CD4-positive, alpha-beta T cell (primary cell): ENCODE data around the gene PTGES3L. TPM values are rescaled to one million over a fixed set of nuclear protein-coding genes. Genes with fewer than 3 reads are reported as not detected.
A peak's percentile ranks its signal among the peaks of the same experiment; 100 is the strongest.

Source experiments
- ATAC-seq: fragments of 200-7000 bp; cut with Tn5 transposase; one replicate; pipeline ENCODE4 v1.10.0; 2022; ENCODE audit warnings: mild to moderate bottlenecking; ENCODE audit not compliant: poor library complexity
- CTCF ChIA-PET: fragments of 350-600 bp; sonication (Branson Sonifier 250); formaldehyde crosslinking; loops from one replicate; lab custom pipeline; 2021; ENCODE audit warnings: antibody characterized with exemption, inconsistent platforms; lab: Charles Lee
- POLR2A ChIA-PET: fragments of 350-600 bp; sonication (Branson Sonifier 250); formaldehyde crosslinking; loops from one replicate; lab custom pipeline; 2021; ENCODE audit warnings: antibody characterized with exemption, inconsistent platforms; lab: Charles Lee
- DNase-seq, 14 experiments: peaks; one replicate each; pipeline ENCODE4 v3.0.0-alpha.2; 2013 to 2020; ENCODE audit warnings: mixed read lengths in 2 of 14
- H3K27ac ChIP-seq, 2 donors: one replicate each; pipeline versions ENCODE4 v1.5.1 to v1.7.0; 2013; ENCODE audit warnings: low read length in 2 of 2, low read depth in 1 of 2, mild to moderate bottlenecking in 1 of 2
- H3K27me3 ChIP-seq, 2 experiments: 1 replicate in 1 of 2; 2 replicates in 1 of 2; pipeline versions ENCODE4 v1.6.1 to v1.7.0; 2013; ENCODE audit warnings: low read length in 2 of 2, control low read depth in 1 of 2, mild to moderate bottlenecking in 1 of 2, moderate library complexity in 1 of 2; ENCODE audit not compliant: insufficient read depth in 2 of 2, control insufficient read depth in 1 of 2
- H3K36me3 ChIP-seq: one replicate; pipeline ENCODE4 v1.6.1; 2013; ENCODE audit warnings: low read length, control low read depth; ENCODE audit not compliant: insufficient read depth
- H3K4me1 ChIP-seq: one replicate; pipeline ENCODE4 v1.6.1; 2013; ENCODE audit warnings: low read length, control low read depth; ENCODE audit not compliant: insufficient read depth
- H3K4me3 ChIP-seq: one replicate; pipeline ENCODE4 v1.5.1; 2013; ENCODE audit warnings: mild to moderate bottlenecking, low read length, moderate library complexity
- H3K9me3 ChIP-seq, 2 experiments: 1 replicate in 1 of 2; 2 replicates in 1 of 2; pipeline versions ENCODE4 v1.6.1 to v1.7.0; 2013; ENCODE audit warnings: low read length in 2 of 2, mild to moderate bottlenecking in 2 of 2, control low read depth in 1 of 2, moderate library complexity in 1 of 2; ENCODE audit not compliant: control insufficient read depth in 1 of 2, insufficient read depth in 1 of 2
- H3K27ac Mint-ChIP-seq: one replicate; pipeline ENCODE4 v1.8.0; 2020; ENCODE audit warnings: mixed read lengths
- H3K27me3 Mint-ChIP-seq: one replicate; pipeline ENCODE4 v1.8.0; 2021; ENCODE audit warnings: mixed read lengths
- H3K36me3 Mint-ChIP-seq: one replicate; pipeline ENCODE4 v1.8.0; 2021; ENCODE audit warnings: low read depth, mixed read lengths
- H3K4me1 Mint-ChIP-seq: one replicate; pipeline ENCODE4 v1.8.0; 2021; ENCODE audit warnings: low read depth, mixed read lengths
- H3K4me3 Mint-ChIP-seq: one replicate; pipeline ENCODE4 v1.8.0; 2020; ENCODE audit warnings: mild to moderate bottlenecking, mixed read lengths
- H3K9me3 Mint-ChIP-seq: one replicate; pipeline ENCODE4 v1.8.0; 2020; ENCODE audit warnings: mixed read lengths
- intact Hi-C, 2 experiments: fragments of 100-400 bp; cut with DNase I in 1 of 2; cut with micrococcal nuclease in 1 of 2; formaldehyde crosslinking; loops; one replicate each; pipeline versions ENCODE4 v1.15.1 to v1.9.0; 2023 to 2025; cut with DNase I, micrococcal nuclease
- total RNA-seq, 174 experiments: library from RNA in 2 of 174; stranded (reverse) in 2 of 174; gene quantifications; one replicate each; pipeline ENCODE4 v1.2.3 and lab custom pipeline; 2021 to 2026
- TF ChIP-seq, protein P1 (sequence below): fragments of 200-600 bp; IDR thresholded peaks from one replicate; pipeline ENCODE4 v1.8.0; 2022; ENCODE audit warnings: antibody characterized with exemption, mild to moderate bottlenecking

Gene PTGES3L
- total RNA-seq, 2 experiments from 2014 or later = 0.20 TPM; not detected in 1

DNA sequence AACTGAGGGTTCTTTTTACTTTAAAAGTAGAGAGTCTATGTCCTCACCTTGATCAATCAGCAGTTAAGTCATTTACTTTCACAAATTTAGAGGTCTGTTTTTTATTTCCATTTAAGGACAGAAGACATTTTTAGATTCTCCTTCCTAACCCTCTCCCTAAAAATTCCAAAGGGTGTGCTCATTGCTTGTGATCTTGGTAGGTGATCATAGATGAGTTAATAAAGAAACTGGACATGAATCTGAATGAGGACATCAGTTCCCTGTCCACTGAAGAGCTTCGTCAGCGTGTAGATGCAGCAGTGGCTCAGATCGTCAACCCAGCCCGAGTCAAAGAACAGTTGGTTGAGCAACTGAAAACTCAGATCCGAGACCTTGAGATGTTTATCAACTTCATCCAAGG lies 9.3 kb upstream of the PTGES3L start:
- Mint-ChIP-seq H3K36me3 (peaks cover 80% of the 10 kb centered on the region), H3K4me3 (no peak overlapping the region), H3K27ac (no peak overlapping the region), H3K9me3 (no peaks in the 10 kb centered on the region), H3K4me1 (peaks cover 15% of the 10 kb centered on the region), H3K27me3 (no peaks in the 10 kb centered on the region)
- peaks cover 82% of the 10 kb centered on the region for H3K36me3 ChIP-seq
- no peak overlapping the region for H3K27ac ChIP-seq
- intact Hi-C loops = no loop called here
- H3K4me3 ChIP-seq = no peak overlapping the region
- ChIA-PET CTCF (no interaction called here), POLR2A (no interaction called here)
- peaks cover 2% of the 10 kb centered on the region for H3K4me1 ChIP-seq
- H3K9me3 ChIP-seq = no peaks in the 10 kb centered on the region
- no peak for DNase-seq
- H3K27me3 ChIP-seq = no peaks in the 10 kb centered on the region
- TF ChIP-seq, protein P1, sequence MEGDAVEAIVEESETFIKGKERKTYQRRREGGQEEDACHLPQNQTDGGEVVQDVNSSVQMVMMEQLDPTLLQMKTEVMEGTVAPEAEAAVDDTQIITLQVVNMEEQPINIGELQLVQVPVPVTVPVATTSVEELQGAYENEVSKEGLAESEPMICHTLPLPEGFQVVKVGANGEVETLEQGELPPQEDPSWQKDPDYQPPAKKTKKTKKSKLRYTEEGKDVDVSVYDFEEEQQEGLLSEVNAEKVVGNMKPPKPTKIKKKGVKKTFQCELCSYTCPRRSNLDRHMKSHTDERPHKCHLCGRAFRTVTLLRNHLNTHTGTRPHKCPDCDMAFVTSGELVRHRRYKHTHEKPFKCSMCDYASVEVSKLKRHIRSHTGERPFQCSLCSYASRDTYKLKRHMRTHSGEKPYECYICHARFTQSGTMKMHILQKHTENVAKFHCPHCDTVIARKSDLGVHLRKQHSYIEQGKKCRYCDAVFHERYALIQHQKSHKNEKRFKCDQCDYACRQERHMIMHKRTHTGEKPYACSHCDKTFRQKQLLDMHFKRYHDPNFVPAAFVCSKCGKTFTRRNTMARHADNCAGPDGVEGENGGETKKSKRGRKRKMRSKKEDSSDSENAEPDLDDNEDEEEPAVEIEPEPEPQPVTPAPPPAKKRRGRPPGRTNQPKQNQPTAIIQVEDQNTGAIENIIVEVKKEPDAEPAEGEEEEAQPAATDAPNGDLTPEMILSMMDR = no peak
- no peak for ATAC-seq

DNA sequence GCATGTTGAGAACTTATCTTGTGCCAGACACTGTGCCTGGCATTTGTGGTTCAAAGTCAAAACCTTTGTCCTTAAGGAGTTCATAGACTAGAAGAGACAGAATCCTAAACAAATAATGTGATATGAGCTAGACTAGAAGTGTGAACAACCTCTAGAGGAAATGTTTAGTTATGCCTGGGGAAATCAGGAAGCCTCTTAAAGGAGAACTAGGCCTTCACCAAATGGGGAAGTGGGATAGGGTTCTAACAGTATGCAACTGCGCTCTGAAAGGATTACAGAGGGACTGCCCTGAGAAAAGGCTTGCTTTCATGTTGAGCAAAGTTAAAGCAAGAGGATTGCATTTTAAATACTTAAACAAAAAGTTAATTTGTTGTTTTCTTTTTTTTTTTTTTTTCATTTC lies 5.3 kb upstream of the PTGES3L start:
- DNase-seq (peak in 2 of 14 experiments; percentile 41 to 42), ATAC-seq (no peak)
- Mint-ChIP-seq H3K4me3 (no peak overlapping the region), H3K27me3 (no peaks in the 10 kb centered on the region), H3K27ac (no peak overlapping the region), H3K9me3 (no peaks in the 10 kb centered on the region), H3K36me3 (peaks cover 71% of the 10 kb centered on the region), H3K4me1 (peaks cover 36% of the 10 kb centered on the region)
- Histone ChIP-seq H3K4me1 (peaks cover 24% of the 10 kb centered on the region), H3K4me3 (no peak overlapping the region), H3K9me3 (no peaks in the 10 kb centered on the region), H3K27me3 (no peaks in the 10 kb centered on the region), H3K27ac (no peak overlapping the region), H3K36me3 (peaks cover 58% of the 10 kb centered on the region)
- intact Hi-C loops = no loop called here
- ChIA-PET POLR2A (interaction anchor here (1.7 kb wide), 1 partner anchor 13 kb away, joined by 4 read pairs; the partner anchor contains the start of gene RPL27), CTCF (interaction anchor here (2.8 kb wide), 1 partner anchor 13 kb away, joined by 11 read pairs; the partner anchor contains the start of gene RPL27)
- TF ChIP-seq, protein P1 = no peak

DNA sequence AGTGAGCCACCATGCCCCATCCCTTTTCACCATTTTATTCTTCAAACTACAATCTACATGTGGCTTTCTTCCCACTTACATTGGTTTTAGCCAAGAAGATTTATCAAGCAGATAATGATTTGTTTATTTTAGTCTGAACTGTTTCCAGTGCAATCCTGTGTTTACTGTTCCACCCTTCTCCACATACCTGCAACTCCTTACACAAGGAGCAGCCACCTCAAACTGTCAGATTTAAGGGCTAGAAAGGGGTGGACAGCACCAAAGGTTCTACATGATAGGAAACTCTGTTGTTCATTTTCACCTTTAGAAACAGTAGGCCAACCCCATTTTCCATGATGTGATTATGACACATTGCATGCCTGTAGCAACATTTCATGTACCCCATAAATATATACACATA lies 2.4 kb upstream of the PTGES3L start:
- H3K27ac ChIP-seq = no peak overlapping the region
- no peaks in the 10 kb centered on the region for H3K9me3 Mint-ChIP-seq
- no peak for DNase-seq
- TF ChIP-seq, protein P1 = no peak
- peaks cover 32% of the 10 kb centered on the region for H3K4me1 ChIP-seq
- H3K36me3 ChIP-seq = peaks cover 31% of the 10 kb centered on the region
- no peak overlapping the region for H3K4me3 ChIP-seq
- POLR2A ChIA-PET = interaction anchor here (6.2 kb wide), 1 partner anchor 16 kb away, joined by 33 read pairs; the partner anchor contains the start of gene RPL27
- CTCF ChIA-PET = interaction anchor here (0.6 kb wide), 1 partner anchor 484 kb away, joined by 4 read pairs; no protein-coding TSS in a partner anchor
- H3K27me3 Mint-ChIP-seq = no peaks in the 10 kb centered on the region
- peak overlapping the region; percentile 84 for H3K27ac Mint-ChIP-seq
- H3K36me3 Mint-ChIP-seq = peaks cover 45% of the 10 kb centered on the region
- intact Hi-C loops = loop anchor here in 1 of 2 experiments (5.0 kb wide), 1 partner anchor 150 kb away; the partner anchor contains the start of gene PSME3
- peak overlapping the region; percentile 93 for H3K4me3 Mint-ChIP-seq
- no peaks in the 10 kb centered on the region for H3K9me3 ChIP-seq
- ATAC-seq = no peak
- H3K4me1 Mint-ChIP-seq = peaks cover 48% of the 10 kb centered on the region
- no peaks in the 10 kb centered on the region for H3K27me3 ChIP-seq
